Measurements from ENCODE around the gene CORO2B.

CORO2B gene

DNA sequence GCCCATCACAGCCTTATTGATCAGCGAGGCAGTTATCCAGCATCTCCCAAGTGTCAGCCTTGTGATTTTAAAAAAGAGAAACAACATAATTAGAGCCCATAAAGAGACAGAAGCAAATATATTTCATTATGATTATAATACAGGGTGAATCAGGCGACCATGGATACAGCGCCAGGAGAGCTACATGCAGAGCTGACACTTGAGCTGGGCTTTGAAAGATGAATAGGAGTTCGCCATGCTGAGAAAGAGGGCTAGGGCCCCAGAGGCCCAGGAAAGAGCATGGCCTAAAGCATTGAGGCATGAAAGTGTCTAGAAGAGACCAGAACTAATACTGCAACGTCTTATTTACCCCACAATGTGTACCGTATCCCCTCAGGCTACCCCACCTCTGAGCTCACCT is 4.2 kb upstream of the CORO2B start:
- no peak for DNase-seq

- DNase-seq = no peak
These were observed 2.4 kb upstream of the CORO2B start for GRCh38 chr15:68576235-68576892.

DNA sequence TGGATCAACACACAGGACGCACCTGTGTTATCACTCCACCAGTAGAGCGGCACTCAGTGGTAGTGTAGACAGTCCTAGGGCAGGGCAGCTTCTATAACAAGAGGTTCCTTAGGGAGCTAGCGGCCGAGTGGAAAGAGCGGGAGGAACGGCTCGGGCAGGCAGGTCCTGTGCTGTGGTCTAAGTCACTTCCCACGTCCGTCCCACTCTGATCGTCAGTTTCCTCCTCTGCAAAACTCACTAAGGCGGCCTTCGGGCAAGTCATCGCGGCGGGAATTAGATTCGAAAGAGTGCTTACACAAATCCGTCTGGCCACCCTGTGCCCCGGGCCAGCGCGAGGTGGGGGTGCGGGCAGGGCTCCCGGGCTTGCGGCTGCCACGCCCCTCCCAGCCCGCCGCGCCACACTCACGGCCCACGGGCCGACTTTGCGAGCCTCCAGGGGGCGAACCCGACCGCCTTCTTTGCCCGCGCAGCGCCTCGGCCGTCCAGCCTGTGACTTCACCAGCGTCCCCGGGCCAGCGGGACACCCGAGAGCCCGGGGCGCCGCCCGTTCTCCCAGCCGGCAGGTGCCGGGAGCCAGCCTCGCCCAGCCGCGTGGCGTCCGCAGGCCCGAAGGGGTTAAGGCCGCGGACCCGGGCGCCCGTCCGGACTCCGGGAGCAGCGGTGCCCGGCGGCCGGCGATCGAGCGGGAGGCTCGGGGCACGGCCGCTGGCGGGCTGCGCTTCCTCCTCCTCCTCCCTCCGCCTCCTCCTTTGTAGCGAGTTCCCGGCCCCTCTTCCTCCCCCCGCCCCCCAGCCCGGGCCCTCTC is 416 bp upstream of the CORO2B start:
- peak; percentile 92 for DNase-seq

GRCh38 chr15:68580026-68580882 is 1.5 kb downstream of the CORO2B start:
- DNase-seq = peak; percentile 44

- no peak for DNase-seq
These were observed 2.0 kb downstream of the CORO2B start for GRCh38 chr15:68580883-68581155.

- no peak for DNase-seq
These were observed 2.9 kb downstream of the CORO2B start for GRCh38 chr15:68581725-68582124.

- no peak for DNase-seq
These were observed 3.4 kb downstream of the CORO2B start for GRCh38 chr15:68582236-68582635.

GRCh38 chr15:68582864-68583263 is 4.1 kb downstream of the CORO2B start:
- no peak for DNase-seq

GRCh38 chr15:68583321-68583720 is 4.5 kb downstream of the CORO2B start:
- no peak for DNase-seq

DNA sequence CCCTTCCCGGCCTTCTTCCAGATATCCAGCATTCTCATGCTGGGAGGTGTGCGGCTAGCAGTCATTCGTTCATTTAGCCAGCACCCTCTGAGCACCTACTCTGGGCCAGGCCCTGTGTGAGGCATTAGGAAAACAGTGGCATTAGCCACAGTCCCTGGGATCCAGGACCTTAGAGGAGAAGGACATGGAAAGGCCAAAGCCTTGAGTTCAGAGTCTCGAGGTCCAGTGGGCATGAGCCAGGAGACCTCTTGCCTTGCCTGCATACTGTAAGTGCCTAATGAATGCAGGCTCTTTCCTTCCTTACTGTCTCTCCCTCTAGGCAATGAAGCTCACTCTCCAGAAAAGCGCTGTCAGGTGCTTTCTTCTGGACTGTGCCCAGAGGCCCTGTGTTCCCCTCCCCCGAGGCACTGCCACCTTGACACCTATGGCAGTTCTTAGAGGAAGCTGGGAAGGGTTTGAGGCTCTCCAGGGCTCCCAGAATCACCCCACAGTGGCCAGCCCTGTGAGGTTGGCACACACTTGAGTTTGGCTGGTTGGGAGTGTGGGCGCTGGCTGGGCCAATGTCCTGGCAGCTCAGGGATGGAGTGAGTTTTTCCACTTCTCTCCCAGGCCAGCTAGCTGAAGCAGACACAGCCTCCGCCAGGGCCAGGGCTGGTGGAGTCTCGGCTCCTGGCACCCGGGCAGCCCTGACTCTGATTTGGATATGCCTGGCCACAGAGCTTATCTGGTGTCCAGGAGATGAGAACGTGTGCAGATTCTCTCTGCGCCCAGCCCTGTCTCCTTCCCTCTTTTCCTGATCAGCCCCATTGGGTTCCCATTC is 5.4 kb downstream of the CORO2B start:
- DNase-seq = no peak

DNA sequence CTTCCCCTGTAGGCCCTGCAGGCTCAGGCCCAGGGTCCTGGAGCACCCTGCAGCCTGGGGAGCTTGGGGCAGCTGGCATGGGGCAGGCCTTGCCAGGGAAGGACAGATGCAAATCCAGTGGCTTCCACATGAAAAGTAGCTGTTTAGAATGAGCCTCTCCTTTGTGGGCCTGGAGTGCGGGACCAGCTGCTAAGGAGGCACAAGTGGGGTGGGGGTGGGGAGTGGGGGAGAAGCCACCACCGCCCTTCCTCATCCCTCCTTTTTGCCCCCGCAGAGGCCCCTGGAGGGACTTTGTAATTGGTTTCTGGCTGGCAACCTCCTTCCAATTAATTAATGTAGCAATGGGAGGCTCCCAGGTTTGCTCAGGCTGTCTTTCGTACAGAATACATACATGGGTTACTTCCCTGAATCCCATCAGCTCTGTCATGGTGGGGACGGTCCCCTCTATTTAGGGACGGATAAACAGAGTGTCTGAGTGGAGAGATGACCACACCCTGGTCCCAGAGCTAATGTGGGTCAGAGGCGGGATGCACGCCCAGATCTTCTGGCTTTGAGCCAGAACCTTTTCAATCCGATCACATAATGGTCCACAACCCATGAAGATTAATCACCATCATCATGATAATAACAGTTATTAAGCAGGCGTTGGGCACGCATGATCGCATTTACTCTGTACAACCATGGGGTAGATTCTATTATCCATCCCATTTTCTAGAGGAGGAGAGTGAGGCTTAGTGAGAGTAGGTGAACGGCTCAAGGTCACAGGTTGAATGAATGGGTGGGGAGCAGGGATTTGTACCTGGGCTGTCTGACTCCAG is 6.2 kb downstream of the CORO2B start:
- peak; percentile 77 for DNase-seq

GRCh38 chr15:68585574-68586273 is 6.9 kb downstream of the CORO2B start:
- DNase-seq = no peak

GRCh38 chr15:68586274-68586961 is 7.6 kb downstream of the CORO2B start:
- no peak for DNase-seq

DNA sequence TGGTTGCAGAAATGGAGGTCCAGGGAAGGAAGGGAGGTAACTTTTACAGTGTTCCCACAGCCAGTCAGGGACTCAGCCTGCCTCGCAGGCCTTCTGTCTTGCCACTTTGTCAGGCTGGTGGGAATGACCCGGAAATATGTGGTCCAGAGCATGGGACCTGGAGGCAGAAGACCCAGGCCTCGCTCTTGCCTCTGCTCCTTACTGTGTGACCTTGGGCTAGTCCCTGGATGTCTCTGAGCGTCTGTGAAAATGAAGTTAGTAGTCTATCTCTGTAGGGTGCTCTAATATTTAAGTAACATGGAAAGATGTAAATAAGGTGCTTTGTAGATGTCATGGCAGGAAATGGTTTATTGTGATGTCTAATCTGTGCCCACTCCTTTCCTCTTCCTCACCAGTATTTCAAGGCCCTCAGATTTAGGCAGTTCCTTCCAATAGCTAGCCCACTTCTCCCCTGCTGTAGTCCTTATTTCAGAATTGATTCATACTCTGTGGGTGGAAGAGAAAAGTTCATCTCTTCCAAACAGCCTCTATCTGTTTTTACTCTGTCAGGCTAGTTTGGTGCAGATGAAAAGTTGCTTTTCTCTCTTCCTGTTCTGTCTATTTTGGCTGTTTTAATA is 9.1 kb downstream of the CORO2B start:
- DNase-seq = no peak

DNA sequence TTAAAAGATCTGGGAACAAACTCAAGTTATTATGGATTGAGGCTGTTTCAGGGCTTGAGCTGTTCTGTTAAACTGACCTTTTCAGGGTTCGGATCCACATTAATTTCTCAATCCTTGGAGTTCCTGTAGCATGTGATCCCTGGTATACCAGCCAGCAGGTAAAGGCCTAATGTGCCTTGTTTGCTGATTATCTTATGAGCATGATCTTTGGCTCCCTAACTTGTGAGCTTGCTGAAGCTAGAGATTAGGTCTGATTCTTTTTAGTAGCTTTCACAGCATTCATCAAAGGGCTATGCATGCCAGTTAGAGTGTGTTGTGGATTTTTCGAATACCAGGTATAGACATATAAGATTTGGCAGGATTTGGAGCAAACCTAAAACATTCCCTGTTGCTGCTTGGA is 10.3 kb downstream of the CORO2B start:
- DNase-seq = no peak

- peak; percentile 66 for DNase-seq
These were observed 11.3 kb downstream of the CORO2B start for GRCh38 chr15:68589783-68590710.

- DNase-seq = no peak
These were observed 12.1 kb downstream of the CORO2B start for GRCh38 chr15:68590721-68591389.

- no peak for DNase-seq
These were observed 13.3 kb downstream of the CORO2B start for GRCh38 chr15:68592054-68592453.

Data from retina (tissue), 1 donor.